ENCODE data around the gene FREM3.

FREM3 gene

GRCh38 chr4:143658336-143658735 lies 42.1 kb downstream of the FREM3 start:
- DNase-seq, result no peak

GRCh38 chr4:143654571-143654970 lies 45.9 kb downstream of the FREM3 start:
- no peak for DNase-seq

GRCh38 chr4:143653031-143653430 lies 47.4 kb downstream of the FREM3 start:
- no peak for DNase-seq

- DNase-seq, result no peak
Observed at GRCh38 chr4:143643399-143643798, 57.1 kb downstream of the FREM3 start.

- DNase-seq, result no peak
Observed at GRCh38 chr4:143642611-143643010, 57.9 kb downstream of the FREM3 start.

GRCh38 chr4:143641361-143641760 lies 59.1 kb downstream of the FREM3 start:
- DNase-seq, result no peak

- DNase-seq, result no peak
Observed at GRCh38 chr4:143634763-143635162, 65.7 kb downstream of the FREM3 start.

- DNase-seq, result no peak
Observed at GRCh38 chr4:143633833-143634232, 66.6 kb downstream of the FREM3 start.

- DNase-seq, result no peak
Observed at GRCh38 chr4:143626134-143626911, 74.2 kb downstream of the FREM3 start.

- DNase-seq, result no peak
Observed at GRCh38 chr4:143625632-143626031, 74.8 kb downstream of the FREM3 start.

GRCh38 chr4:143623896-143624295 lies 76.6 kb downstream of the FREM3 start:
- DNase-seq, result no peak

GRCh38 chr4:143618811-143619210 lies 81.7 kb downstream of the FREM3 start:
- no peak for DNase-seq

GRCh38 chr4:143617994-143618679 lies 82.3 kb downstream of the FREM3 start:
- DNase-seq, result no peak

GRCh38 chr4:143616771-143617170 lies 83.7 kb downstream of the FREM3 start:
- DNase-seq, result no peak

- DNase-seq, result no peak
Observed at GRCh38 chr4:143609492-143609891, 91.0 kb downstream of the FREM3 start.

GRCh38 chr4:143606480-143606879 lies 94.0 kb downstream of the FREM3 start:
- DNase-seq, result no peak

- no peak for DNase-seq
Observed at GRCh38 chr4:143599827-143600226, 100.6 kb downstream of the FREM3 start.

GRCh38 chr4:143598816-143599215 lies 101.7 kb downstream of the FREM3 start:
- DNase-seq, result no peak

GRCh38 chr4:143597276-143597675 lies 103.2 kb downstream of the FREM3 start:
- no peak for DNase-seq

GRCh38 chr4:143587703-143588102 lies 112.8 kb downstream of the FREM3 start:
- no peak for DNase-seq

- DNase-seq, result no peak
Observed at GRCh38 chr4:143586080-143586479, 114.4 kb downstream of the FREM3 start.

- DNase-seq, result no peak
Observed at GRCh38 chr4:143585548-143585947, 114.9 kb downstream of the FREM3 start.

GRCh38 chr4:143581331-143581946 lies 119.0 kb downstream of the FREM3 start:
- DNase-seq, result no peak

- DNase-seq, result no peak
Observed at GRCh38 chr4:143575331-143575730, 125.1 kb downstream of the FREM3 start.
